Suppressor macrophage (primary cell): Measurements from ENCODE around the gene MAST4.
A peak's percentile ranks its signal among the peaks of the same experiment; 100 is the strongest.
"Not testable (repeated sequence)": the region's sequence is repeated elsewhere in the genome, so short reads cannot be mapped to it uniquely, and the experiment has no call there.

Source experiments
- DNase-seq, 4 experiments: peaks; one replicate each; pipeline ENCODE4 v3.0.0-alpha.2; 2020 to 2022

The MAST4 gene

DNA sequence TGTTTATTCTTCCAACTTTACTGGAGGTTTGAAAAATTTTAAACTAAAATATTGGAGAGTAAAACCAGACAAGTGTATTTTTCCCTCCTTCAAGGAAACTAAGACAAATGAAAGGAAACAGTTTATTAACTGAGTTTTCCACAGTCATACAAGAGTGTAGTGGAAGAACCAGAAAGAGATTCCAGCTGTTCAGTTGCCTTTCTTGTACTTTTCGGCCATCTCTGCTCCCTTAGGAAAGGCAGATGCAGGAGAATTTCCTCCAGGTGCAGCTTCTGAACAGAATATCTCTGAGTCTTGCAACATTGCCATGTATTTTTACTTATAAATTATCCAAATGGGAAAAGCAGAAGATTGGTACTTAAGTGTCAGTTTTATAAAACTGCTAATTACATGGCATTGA, 217.1 kb downstream of the MAST4 start:
- no peak for DNase-seq

DNA sequence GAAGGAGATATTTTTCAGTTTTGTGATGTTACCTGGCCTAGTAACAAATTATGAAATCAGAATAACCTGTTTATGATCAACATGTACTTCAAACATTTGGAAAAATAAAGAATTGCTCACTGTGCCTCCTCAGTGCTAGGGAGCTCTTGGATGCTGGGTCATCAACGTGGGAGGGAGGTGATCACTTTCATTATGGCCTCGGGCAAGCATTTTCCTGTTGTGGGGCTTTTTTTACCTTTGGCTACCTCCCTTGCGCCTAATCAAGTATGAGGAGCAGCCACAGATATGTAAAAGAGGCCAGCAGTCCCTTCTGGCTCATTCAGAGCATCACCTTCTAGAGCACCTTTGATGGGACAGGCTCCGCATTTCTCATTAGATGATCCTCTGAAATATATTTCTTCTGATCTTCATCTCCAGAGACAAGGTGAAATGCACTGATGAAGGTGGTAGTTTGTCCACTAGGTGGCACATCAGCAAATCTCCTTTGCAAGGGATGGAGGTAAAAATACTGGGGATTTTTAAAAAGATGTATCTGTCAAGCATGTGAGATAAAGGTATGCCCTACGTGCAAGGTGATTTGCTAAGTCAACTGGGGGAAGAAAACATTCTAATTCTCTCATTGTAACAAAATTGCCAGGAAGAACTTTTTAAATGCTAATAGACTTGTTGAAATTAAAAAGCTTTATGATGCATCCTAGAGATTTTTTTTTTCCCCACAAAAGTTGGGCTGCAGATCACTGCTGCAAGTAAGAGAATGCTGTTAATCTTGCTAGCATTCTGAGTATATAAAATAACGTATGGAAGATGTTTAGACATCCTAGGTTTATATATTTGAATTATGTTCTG, 218.2 kb downstream of the MAST4 start:
- peak; percentile 56 to 74 (median 58) for DNase-seq

DNA sequence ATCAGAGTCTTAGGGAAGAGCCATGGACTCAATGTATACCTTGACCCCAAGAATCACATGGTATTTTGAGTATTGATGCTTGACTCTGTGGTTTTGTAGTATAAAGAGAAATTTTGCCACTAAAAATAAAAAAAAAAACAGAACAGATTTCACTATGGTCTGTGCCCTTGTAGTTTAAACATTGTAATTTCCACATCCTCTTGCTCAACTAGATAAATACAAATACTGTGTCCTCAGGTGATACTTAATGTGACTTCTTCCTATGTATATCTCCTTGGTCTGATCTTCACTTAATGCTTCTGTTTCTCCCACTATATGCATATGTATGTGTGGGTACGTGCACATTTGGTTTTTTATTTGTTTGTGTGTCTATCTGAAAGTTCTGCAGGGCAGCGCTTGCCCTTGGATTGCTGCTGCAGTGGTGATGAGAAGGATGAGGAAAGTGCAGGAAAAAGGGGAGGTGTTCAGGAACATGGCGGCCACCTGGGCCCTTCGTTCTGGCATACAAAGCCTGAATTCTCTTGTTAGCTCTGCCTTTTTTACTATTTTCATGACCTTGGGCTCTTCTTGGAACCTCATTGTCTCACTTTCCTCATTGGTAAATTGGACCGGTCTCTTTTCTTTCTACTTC, 222.2 kb downstream of the MAST4 start:
- no peak for DNase-seq

DNA sequence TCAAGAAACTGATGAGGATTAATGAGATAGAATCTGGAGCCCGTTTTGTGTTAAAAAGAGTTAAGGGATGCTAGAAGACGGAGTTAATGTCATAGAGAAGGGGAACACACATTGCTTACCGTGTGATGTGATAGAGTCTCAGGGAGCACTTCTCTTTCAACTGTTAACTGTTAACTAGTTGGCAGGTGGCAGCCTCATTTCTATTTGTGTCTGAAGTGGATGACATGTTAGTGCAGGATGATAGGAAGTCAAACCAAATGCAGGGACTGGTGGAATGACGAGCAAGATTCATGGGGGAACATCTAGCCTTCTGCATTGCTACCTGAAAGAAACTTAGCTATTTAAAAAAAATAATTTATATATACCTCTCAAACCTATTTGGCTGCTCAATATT, 222.7 kb downstream of the MAST4 start:
- DNase-seq = no peak

DNA sequence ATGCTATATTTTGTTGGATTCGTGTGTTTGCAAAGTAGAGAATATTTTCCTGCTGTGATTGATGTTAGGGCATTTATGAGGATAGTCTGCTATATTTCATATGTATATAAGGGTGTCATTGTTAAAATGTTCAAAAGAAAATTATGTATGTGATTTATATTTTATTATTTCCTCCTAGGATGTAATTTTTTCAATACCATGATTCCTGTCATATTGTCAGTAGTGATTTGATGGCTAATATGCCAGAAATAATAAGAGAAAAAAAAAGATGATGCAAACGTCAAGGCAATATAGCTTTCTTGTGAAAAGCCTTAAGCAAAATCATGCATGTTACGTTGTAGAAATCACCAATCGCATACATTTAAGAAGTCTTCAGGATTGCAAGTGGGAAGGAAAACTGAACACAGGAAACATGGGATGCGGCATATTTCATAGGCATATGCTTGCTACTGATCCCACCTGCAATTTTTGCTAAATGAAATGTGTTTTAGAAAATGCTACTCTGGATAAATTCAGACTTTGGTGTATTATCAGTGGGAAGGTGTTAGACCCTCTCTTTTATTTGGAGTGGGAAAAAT, 224.5 kb downstream of the MAST4 start:
- DNase-seq = no peak

DNA sequence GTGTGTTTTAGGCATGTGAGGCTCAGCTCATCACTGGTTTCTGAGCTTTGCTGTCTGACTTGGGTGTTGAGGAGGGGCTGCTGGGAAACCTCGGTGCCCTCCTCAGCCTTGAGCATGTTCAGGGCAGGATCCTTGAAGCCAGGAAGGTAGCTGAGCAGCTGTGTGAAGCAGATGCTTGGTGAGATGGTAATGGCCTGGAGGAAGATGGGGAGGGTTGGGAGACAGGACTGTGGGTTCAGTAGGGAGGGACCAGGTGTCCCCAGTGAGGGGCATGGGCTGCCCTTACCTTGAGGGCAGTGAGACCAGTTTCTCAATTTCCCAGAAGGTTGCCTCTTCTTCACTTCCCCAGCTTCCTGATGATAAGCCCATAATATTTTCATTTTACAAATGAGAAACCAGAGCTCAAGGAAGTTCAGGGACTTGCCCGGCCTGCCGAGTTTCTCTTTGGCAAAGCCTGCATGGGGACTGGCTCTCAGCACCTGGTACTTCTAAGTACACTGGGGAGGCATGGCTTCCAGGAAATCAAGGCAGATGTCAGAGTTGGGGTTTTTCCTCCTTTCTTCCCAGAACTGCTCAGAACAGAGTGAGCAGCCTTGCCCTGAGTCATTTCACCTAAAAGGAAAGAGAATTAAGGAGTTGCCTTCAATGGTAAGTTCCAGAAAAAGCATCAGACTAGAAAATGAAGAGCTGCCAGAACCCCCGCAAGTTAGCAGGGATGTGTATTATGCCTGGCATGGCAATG, 225.7 kb downstream of the MAST4 start:
- DNase-seq = no peak

DNA sequence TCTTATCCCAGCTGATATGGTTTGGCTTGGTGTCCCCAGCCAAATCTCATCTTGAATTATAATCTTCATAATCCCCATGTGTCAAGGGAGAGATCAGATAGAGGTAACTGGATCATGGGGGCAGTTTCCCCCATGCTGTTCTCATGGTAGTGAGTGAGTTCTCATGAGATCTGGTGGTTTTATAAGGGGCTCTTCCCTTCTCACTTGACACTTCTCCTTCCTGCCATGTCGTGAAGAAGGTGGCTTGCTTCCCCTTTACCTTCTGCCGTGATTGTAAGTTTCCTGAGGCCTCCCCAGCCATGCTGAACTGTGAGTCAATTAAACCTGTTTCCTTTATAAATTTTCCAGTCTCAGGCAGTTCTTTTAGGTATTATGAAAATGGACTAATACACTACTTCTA, 226.7 kb downstream of the MAST4 start:
- DNase-seq = not testable (repeated sequence)

DNA sequence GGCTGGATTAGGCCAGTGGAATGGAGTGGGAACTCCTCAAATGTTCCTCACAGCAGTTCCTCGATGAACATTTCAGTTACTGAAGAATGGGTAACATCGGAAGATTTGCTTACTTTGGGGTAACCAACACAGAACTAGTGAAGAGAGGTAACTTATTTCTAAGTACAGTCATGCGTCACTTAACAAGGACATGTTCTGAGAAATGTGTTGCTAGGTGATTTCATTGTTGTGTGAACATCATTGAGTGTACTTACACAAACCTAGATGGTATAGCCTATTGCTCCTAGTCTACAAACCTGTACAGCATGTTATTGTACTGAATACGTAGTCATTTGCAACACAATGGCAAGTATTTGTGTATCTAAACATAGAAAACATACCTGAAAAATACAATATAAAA, 228.3 kb downstream of the MAST4 start:
- DNase-seq = no peak

DNA sequence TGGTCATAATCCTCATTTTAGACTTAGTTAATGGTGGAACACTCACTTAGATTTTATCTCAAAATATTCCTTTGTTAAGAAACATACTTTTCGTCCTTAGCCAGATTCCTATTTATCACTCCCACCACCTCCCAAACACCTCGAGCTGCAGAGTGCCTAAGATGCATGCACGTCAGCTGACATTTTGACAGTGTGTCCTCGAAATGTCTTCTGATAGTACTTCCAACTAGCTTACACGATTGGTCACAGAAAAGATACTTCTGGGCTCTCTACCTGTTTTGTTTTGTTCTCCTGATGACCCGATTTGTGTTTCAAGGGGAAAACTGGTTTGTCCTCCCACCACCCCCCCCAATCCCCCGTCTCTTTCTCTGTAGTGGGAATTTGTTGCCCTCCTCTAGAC, 230.1 kb downstream of the MAST4 start:
- DNase-seq = no peak

DNA sequence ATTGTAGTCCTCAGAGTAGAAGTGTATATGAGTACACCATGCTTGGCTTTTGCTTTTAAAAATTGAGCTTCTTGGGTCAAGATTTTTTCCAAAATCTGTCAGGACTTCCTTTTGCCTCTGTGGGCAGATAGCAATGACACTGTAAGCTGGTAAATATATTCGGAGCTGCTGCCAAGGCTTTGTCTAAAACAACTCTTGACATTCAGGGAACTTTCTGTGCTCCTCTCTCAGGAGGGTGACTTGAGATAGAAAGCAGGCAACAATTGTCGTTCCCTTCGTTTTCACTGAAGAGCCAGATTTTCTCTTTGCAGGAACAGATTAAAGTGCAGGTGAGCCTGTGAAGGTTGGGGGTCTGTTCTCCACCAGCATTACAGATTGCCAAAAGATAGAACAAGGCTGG, 230.5 kb downstream of the MAST4 start:
- DNase-seq = no peak

DNA sequence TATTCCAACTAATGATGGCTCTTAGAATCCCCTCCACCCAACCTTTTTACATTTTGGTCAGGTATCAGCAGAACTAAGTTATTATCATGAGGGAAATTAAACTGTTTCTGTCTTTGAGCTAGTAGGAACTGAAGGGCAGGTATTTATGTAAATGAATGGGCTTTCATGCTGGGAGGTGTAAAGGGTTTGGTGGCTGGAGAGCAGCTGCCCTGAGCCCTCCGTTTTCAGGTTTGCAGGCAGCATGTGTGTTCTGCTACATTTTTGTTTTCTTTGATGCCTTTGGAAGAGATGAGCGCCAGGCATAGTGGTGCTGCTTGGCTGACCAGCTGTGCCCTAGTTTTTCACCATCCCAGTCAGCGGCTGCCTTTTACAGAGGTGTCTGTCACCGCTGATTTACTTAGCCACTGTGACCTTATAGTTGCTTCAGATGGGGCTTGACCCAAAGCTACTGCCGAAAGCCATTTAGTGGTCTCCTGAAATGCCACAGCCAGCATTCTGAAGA, 231.9 kb downstream of the MAST4 start:
- DNase-seq = no peak

DNA sequence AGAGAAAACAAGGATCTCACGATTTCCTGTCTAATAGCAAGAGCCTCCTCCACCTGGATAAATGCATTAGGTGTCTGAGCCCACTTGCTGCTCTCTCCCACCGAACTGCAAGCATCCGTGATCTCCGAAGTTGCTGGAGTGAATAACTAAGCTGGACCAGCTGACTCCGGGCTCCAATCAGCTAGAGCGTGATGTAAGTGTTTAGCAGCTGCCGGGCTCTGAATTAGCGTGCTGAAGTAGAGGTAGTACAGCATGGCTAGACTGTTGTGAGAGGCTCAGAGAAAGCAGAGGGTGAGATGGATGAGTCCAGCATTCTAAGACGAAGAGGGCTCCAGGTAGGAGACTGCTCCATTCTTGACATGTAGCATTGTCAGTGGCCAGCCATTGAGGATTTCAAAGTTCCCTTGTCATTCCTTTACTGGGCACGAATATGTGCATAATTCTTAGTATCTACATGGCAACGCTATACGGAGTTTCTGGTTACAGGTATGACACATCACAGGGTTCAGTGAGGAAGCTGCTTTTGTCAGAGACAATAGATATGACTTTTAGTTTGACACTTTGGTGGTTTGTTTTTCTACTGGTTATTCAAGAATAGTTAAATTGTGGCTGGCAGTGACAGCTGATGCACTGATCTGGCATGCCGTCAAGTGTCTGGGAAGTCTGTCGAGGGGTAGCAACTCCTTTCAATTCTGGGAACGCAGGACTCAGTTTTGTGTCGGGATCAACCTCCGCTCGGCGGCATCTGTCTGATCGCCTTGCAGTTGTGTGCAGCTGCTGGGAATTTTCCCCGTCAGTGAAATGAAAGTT, 232.6 kb downstream of the MAST4 start:
- peak; percentile 28 to 56 (median 52) for DNase-seq

DNA sequence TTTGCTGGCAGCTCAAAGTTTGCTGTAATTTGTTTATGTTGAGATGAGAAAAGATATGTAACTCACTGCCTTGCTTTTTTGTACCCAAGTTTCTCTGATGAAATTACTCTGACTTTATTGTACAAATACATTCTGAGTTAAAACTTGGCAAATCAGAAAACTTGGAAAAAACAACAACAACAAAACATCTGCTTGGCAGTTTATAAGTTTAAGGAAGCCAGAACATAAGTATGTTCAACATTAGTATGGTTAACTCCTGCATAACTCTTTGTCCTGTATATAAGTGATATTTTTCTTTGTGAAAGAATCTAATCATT, 233.1 kb downstream of the MAST4 start:
- DNase-seq = no peak

DNA sequence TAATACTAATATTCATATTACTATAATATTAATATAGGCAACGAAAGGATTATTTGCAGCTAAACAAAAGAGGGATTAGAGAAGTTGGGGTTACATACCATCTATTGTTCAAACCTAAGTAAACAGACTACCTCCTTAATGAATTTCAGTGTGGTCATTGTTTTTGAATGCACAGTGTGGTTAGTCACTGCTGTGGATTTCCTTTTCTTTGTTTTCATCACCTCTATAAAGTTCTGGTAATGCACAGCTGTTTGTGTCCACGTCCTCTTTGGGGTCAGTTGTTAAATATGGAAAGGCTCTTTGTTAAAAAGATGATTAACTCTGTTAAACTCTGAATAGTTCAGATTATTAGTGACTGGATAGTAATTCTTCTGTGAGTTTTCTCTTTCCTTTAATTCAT, 233.6 kb downstream of the MAST4 start:
- DNase-seq = peak in 1 of 4 experiments; percentile 7

DNA sequence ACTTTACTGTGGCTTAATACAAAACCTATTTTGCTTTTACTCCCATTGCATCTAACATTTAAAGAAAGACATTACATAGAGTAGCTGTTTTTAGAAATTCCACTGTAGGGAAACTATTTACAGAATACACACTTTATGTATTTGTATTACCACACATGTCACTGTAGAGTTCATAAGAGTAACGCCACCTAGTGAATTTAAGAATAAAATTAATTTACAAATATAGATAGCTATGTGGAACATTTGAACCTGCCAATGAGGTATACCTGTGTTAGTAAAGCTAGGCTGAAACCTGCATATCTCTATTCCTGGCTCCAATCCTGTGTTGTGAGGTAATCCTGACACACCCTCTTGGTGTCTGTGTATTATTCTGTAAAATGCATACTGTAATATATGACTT, 234.4 kb downstream of the MAST4 start:
- no peak for DNase-seq

DNA sequence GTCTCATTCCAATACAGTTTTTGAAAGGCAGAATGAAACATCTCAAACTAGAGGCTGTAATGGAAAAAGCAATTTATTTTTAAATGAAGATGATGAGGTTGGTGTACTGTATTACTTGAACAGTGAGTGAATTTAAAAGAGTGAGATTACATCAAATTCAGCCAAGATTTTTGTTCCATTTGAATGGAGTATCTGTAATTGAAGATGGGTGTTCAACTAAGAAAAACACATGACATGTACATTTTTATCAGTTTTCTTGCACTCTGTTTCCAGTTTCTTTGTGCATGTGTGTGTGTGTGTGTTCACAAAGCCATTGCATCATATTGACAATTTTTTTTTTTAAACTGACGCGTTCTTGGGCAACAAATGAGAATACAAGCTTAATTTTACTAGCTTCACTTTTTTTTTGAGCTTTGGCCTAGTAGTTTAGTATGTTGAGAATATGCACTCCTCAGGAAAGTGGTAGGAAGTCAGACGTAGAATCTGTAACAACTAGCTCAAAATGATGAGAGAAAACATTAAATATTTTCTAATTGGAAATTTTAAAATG, 243.5 kb downstream of the MAST4 start:
- DNase-seq = peak in 1 of 4 experiments; percentile 11

DNA sequence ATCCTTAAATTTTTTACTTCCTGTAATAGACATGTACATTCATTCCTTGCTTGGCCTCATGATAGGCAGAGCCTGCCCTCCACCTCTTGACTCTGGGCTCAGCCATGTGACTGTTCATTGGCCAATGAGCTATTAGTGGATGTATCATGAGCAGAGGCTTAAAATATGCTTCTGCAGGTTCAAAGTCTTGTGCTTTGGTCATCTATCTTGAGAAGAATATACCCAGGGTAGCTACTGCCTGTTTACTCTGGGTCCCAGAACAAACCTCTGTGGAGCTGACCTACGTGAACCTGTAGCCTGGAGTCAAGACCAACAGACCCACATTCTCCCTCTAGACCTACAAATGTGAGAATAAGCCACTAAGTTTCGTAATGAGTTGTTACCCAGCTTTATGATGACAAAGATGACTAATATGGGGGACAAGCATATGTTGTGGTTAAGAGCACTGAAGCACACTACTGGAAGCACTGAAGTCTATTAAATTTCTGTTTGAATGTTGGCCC, 244.4 kb downstream of the MAST4 start:
- peak; percentile 16 to 66 (median 40) for DNase-seq

DNA sequence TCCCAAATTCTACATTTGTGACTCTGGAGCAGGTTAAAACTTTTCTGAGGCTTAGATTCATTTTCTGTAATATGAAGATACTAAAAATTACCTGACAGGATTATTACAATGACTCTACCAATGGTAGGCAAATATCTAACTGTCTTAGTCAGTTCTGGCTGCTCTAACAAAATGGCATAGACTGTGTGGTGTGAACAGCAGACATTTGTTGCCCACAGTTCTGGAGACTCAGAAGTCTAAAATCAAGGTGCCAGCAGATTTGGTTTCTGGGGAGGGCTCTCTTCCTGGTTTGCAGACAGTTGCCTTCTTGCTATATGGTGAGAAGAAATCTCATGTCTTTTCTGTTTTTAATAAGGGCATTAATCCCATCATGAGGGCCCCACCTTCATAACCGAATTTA, 245.1 kb downstream of the MAST4 start:
- DNase-seq = no peak

DNA sequence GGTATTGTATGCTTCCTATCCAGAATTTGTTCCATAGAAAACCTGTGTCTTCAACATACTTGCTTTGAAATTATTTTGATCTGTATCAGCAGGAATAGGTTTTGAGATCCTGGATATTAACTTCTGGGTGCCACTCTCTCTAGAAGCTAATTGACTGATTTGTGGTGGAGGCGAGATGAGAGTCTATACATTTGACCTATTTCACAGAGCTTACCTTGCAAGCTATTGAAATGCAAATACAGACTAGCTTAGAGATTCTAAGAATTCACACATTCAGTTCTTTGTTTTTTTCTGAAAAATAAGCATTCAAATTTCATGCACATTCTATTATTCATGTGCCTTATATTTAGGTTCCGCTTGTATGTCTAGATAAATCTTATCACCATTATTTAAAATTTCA, 246.3 kb downstream of the MAST4 start:
- no peak for DNase-seq

DNA sequence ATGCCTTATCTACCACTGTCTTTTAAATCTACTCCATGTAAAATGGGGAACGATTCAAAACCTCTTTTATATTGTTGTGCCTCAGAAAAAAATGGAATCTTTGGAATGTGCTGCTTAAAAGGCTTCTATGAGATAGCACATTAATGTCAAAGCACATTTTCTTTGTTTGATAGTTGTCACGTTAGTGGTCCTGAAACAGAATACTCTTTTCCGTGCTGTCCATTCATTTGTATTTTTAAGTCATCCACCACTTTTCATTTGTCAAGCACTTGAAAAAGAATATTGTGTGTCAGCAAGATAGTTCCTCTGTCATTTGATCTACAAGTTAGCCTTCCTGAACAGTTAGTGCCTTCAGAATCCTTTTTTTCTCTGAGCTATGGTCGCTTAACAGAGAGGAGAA, 246.9 kb downstream of the MAST4 start:
- DNase-seq = no peak

DNA sequence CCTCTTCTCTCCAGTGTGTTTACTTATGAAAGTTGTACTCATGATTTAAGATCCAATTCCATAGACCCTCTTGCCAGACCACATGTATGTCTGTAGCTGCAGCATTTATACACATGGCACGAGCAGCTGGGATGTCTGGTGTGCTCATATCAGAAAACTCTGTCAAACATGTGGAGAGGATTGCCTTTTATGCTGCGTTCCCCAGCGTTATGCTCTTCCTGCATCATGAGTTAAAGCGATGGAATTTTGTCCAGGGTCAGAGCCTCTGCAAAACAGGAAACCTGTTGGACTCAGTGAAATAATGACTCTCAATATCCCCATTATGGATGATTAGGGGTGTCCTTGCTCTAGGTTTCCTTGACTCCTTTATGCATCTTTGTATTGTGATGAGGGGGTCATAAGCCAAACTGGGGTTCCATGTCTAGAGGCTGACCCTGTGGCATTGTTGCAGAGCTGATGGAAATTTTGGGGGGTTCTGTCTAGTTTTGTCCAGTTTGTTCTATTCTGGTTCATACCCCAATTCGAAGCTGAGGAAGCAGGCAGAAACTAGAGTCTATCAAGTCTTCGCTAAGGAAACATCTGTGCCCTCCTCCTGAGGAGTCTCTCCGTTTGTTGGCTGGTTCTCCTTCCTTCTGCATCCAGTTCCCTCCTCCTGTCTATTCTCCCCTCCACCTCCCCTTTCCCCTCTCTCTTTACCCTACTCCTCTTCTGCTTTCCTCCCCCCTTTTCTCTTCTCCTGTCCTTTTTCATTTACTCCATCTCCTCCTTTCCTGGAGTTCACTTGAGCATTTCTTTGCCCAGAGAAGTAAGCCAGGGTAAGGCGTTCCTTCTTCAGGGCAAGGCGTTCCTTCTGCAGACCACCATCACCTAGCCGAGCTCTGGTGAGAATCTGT, 252.8 kb downstream of the MAST4 start:
- peak in 1 of 4 experiments; percentile 19 for DNase-seq
